ENCODE data around the gene SRSF11. TPM values are rescaled to one million over a fixed set of nuclear protein-coding genes. Genes with fewer than 3 reads are reported as not detected.

SRSF11 gene
- total RNA-seq, 4 donors from 2014 or later = 215 to 310 (median 221) TPM

GRCh38 chr1:70248729-70249128 is 27.5 kb downstream of the SRSF11 start:
- TF ChIP-seq, protein P1, sequence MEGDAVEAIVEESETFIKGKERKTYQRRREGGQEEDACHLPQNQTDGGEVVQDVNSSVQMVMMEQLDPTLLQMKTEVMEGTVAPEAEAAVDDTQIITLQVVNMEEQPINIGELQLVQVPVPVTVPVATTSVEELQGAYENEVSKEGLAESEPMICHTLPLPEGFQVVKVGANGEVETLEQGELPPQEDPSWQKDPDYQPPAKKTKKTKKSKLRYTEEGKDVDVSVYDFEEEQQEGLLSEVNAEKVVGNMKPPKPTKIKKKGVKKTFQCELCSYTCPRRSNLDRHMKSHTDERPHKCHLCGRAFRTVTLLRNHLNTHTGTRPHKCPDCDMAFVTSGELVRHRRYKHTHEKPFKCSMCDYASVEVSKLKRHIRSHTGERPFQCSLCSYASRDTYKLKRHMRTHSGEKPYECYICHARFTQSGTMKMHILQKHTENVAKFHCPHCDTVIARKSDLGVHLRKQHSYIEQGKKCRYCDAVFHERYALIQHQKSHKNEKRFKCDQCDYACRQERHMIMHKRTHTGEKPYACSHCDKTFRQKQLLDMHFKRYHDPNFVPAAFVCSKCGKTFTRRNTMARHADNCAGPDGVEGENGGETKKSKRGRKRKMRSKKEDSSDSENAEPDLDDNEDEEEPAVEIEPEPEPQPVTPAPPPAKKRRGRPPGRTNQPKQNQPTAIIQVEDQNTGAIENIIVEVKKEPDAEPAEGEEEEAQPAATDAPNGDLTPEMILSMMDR (IDR thresholded peaks at IDR 0.05; ENCODE audit: low read depth) = no peak

- TF ChIP-seq, protein P1 (IDR thresholded peaks at IDR 0.05; ENCODE audit: low read depth) = no peak
Measured at GRCh38 chr1:70256664-70257063, 35.5 kb downstream of the SRSF11 start.

- TF ChIP-seq, protein P1 (IDR thresholded peaks at IDR 0.05; ENCODE audit: low read depth) = no peak
Measured at GRCh38 chr1:70264839-70265238, 43.7 kb downstream of the SRSF11 start.

DNA sequence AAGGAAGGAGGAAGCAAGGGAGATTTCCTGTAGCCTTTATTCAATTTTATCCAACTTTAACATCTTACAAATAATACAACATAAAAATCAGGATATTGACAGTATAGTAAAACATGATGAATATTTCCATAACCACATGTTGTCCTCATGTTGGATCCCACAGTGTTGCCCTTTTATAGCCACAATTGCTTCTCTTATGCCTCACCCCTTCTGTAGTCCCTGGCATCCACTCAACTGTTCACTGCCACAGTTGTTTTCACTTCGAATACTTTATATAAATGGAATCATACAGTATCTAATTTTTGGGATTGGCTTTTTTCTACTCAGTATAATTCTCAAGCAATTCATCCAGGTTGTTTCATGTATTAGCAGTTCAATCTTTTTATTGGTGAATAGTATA is 44.8 kb downstream of the SRSF11 start:
- TF ChIP-seq, protein P1 (IDR thresholded peaks at IDR 0.05; ENCODE audit: low read depth) = no peak

GRCh38 chr1:70277875-70278274 is 56.7 kb downstream of the SRSF11 start:
- TF ChIP-seq, protein P1 (IDR thresholded peaks at IDR 0.05; ENCODE audit: low read depth) = no peak

GRCh38 chr1:70278710-70279109 is 57.5 kb downstream of the SRSF11 start:
- TF ChIP-seq, protein P1 (IDR thresholded peaks at IDR 0.05; ENCODE audit: low read depth) = no peak

DNA sequence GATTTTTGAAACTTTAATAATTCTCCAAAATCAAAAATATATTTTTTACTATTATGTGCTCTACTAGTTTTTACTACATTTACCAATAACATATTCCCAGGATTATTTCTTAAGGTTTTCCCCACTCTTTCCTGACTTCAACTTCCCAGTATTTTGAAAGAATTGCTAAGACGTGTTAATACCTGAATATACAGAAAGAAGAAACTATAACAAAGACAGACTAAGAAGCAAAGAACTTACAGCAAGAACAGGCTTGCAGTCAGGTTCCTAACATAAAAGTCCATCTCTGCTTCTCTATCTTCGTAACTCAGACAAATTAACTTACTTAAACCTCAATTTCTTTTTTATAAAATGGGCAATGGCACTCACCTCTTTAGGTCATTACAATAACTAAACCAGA is 63.2 kb downstream of the SRSF11 start:
- TF ChIP-seq, protein P1 (IDR thresholded peaks at IDR 0.05; ENCODE audit: low read depth) = no peak

Data from subcutaneous adipose tissue (tissue), 4 donors.